RWPE2 (cell line): ENCODE results near the gene PITX1.

ENCODE experiments used
- ATAC-seq: fragments of 200-7000 bp; cut with Tn5 transposase; 3 replicates; pipeline ENCODE4 v1.9.1; 2021; ENCODE audit warnings: low read depth
- DNase-seq: peaks from one replicate; pipeline ENCODE4 v3.0.0-alpha.2; 2020; ENCODE audit warnings: low spot score
- H3K27ac ChIP-seq: fragments of 450-650 bp; 2 replicates; pipeline ENCODE4 v1.5.1; 2017; ENCODE audit warnings: mild to moderate bottlenecking; ENCODE audit not compliant: poor library complexity, severe bottlenecking
- H3K27me3 ChIP-seq: fragments of 250-450 bp; sonication (Bioruptor Pico); 2 replicates; pipeline ENCODE4 v1.5.1; 2021; ENCODE audit warnings: mild to moderate bottlenecking, moderate library complexity; ENCODE audit not compliant: insufficient read depth, poor library complexity, severe bottlenecking
- H3K36me3 ChIP-seq: fragments of 250-450 bp; sonication (Bioruptor Pico); 2 replicates; pipeline ENCODE4 v1.5.1; 2020; ENCODE audit warnings: low read depth, mild to moderate bottlenecking, moderate library complexity
- H3K4me1 ChIP-seq: fragments of 250-450 bp; sonication (Bioruptor Pico); 2 replicates; pipeline ENCODE4 v1.5.1; 2021; ENCODE audit warnings: mild to moderate bottlenecking, moderate library complexity; ENCODE audit not compliant: insufficient read depth, poor library complexity, severe bottlenecking
- H3K4me3 ChIP-seq: fragments of 250-450 bp; sonication (Bioruptor Pico); 2 replicates; pipeline ENCODE4 v1.5.1; 2021; ENCODE audit warnings: mild to moderate bottlenecking, moderate library complexity; ENCODE audit not compliant: severe bottlenecking
- H3K9me3 ChIP-seq: fragments of 250-450 bp; sonication (Bioruptor Pico); 2 replicates; pipeline ENCODE4 v1.5.1; 2021; ENCODE audit warnings: mild to moderate bottlenecking, moderate library complexity; ENCODE audit not compliant: severe bottlenecking
- TF ChIP-seq, protein P1 (sequence below): fragments of 450-650 bp; IDR thresholded peaks from one replicate; pipeline ENCODE4 v1.5.1; 2017; ENCODE audit warnings: mild to moderate bottlenecking, moderate library complexity; ENCODE audit not compliant: poor library complexity, severe bottlenecking

PITX1 gene

DNA sequence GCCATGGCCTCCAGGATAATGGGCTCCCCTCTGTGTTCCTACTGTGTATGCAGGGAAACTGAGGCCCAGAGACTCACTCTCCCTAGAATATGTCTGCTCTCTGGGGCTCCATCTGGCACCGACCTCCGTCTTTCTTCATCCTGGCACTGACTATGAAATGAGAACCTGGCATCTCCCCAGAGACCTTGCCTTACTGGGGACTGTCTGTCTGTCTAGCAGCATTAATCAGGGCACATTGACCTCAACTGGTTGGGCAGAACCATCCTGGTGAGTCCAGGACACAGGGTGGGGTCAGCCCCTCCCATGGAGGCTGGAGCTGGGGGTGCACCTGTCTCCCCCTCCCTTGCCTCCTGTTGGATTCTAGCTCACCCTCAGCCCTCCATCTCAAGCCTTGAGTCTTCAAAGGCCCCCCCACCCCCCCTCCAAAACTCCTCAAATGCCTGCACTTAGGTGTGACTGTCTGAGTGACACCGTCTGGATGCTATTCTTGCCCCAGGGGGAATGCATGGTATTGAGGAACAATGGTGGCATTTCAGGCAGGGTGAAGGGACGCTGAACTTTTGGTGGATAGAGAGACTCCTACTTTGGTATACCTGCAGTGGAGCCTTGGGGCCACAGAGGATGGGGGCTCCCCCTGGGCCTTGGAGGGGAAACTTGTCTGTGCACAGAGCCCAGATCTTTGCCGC, 12.8 kb upstream of the PITX1 start:
- ATAC-seq (no peak), DNase-seq (no peak)
- Histone ChIP-seq H3K4me3 (no peak overlapping the region), H3K9me3 (no peaks in the 10 kb centered on the region), H3K4me1 (no peaks in the 10 kb centered on the region), H3K27me3 (no peaks in the 10 kb centered on the region), H3K36me3 (no peaks in the 10 kb centered on the region), H3K27ac (no peak overlapping the region)
- TF ChIP-seq, protein P1, sequence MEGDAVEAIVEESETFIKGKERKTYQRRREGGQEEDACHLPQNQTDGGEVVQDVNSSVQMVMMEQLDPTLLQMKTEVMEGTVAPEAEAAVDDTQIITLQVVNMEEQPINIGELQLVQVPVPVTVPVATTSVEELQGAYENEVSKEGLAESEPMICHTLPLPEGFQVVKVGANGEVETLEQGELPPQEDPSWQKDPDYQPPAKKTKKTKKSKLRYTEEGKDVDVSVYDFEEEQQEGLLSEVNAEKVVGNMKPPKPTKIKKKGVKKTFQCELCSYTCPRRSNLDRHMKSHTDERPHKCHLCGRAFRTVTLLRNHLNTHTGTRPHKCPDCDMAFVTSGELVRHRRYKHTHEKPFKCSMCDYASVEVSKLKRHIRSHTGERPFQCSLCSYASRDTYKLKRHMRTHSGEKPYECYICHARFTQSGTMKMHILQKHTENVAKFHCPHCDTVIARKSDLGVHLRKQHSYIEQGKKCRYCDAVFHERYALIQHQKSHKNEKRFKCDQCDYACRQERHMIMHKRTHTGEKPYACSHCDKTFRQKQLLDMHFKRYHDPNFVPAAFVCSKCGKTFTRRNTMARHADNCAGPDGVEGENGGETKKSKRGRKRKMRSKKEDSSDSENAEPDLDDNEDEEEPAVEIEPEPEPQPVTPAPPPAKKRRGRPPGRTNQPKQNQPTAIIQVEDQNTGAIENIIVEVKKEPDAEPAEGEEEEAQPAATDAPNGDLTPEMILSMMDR, result no peak

DNA sequence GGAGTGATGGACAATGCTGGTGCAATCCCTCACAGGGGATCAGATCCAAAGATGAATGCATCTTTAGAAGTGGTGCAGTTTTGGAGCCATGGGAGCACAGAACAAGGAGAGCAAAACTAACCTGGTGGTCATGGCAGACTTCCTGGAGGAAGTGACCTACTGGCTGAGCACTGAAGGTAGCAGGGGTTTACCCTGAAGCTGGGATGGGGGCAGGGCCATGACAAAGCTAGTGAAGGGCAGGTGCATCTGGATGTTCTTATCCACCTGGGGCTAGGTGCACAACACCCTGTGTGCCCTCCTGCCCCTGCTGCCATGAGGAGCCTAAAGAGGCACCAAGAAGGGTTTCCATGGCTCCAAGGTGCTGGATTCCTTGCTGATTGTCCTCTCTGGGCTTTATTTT, 11.5 kb upstream of the PITX1 start:
- DNase-seq (no peak), ATAC-seq (no peak)
- no peaks in the 10 kb centered on the region for H3K36me3 ChIP-seq
- no peak overlapping the region for H3K4me3 ChIP-seq
- H3K27ac ChIP-seq, result no peak overlapping the region
- no peaks in the 10 kb centered on the region for H3K9me3 ChIP-seq
- H3K27me3 ChIP-seq, result no peaks in the 10 kb centered on the region
- TF ChIP-seq, protein P1, result no peak
- H3K4me1 ChIP-seq, result no peaks in the 10 kb centered on the region

DNA sequence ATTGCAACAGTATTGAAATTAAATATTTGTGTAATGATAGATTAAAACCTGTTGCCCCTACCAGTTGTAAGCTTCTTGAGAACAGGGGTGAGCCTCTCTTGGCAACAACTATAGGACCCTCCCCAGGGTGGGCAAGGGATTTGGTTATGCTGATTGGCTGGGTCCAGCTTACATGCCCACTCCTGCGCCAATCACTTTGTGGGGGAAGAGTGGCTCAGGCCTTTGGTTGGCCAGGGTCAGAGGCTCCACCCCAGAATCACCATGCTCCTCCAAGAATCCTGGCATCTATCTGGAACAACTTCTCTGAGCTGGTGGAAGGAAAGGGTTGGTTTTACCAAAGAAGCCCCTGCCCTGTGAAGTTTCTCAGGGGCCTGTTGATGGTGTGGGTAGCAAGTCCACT, 8.6 kb upstream of the PITX1 start:
- TF ChIP-seq, protein P1, result no peak
- ATAC-seq (no peak), DNase-seq (no peak)
- no peak overlapping the region for H3K4me3 ChIP-seq
- H3K27me3 ChIP-seq, result peaks cover 11% of the 10 kb centered on the region
- no peaks in the 10 kb centered on the region for H3K9me3 ChIP-seq
- H3K27ac ChIP-seq, result no peak overlapping the region
- H3K4me1 ChIP-seq, result no peaks in the 10 kb centered on the region
- no peaks in the 10 kb centered on the region for H3K36me3 ChIP-seq

DNA sequence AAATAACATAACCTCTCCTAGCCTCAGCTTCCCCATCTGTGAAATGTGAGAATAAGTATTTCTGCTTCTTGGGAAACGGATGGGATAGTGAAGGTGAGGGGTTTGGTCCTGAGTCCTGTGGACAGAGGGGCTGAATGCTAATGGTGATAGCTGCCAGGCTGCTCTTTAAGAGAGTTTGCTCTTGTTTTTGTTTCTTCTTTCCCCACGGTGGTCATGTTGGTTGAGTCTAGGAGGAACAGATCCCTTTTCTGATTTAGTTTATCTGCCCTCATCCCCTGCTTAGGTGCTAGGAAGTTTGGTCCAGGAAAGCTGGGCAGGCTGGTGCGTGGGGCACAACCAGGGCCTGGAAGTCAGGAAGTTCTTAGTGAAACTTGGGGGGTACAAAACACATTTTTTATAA, 7.7 kb upstream of the PITX1 start:
- no peak for ATAC-seq
- peaks cover 11% of the 10 kb centered on the region for H3K27me3 ChIP-seq
- H3K27ac ChIP-seq, result no peak overlapping the region
- TF ChIP-seq, protein P1, result no peak
- no peaks in the 10 kb centered on the region for H3K9me3 ChIP-seq
- H3K36me3 ChIP-seq, result no peaks in the 10 kb centered on the region
- no peaks in the 10 kb centered on the region for H3K4me1 ChIP-seq
- no peak overlapping the region for H3K4me3 ChIP-seq
- DNase-seq, result no peak

DNA sequence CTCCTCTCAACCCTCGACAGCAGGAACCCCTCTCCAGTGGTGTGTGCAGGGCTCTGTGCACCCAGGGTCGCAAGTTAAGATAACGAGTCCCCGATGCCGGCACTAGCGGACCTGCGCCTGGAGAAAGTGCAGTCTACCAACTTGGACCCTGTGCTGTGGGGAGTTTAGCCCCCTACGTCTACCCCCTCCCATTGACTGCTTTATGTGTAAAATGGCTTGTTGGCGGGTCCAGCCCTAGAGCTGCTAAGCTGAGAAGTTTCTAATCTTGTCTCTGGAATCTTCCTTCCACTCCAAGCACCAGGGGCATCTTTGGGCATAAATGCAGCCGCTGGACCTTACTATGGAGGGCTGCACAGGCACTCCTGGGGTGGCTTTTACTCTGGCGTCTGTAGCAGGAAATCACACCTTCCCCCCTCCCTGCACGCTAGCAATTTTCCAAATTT, 7.1 kb upstream of the PITX1 start:
- Histone ChIP-seq H3K9me3 (no peaks in the 10 kb centered on the region), H3K27ac (no peak overlapping the region), H3K36me3 (no peaks in the 10 kb centered on the region), H3K4me1 (no peaks in the 10 kb centered on the region), H3K27me3 (peaks cover 11% of the 10 kb centered on the region), H3K4me3 (no peak overlapping the region)
- TF ChIP-seq, protein P1, result no peak
- ATAC-seq (no peak), DNase-seq (no peak)
